Cerebellar nuclear complex (tissue), 1 donor: ENCODE measurements around the gene KATNAL1.
A peak's percentile ranks its signal among the peaks of the same experiment; 100 is the strongest.

Experiments used
- DNase-seq, 2 experiments: peaks; one replicate each; lab custom pipeline; 2025; lab: John Stamatoyannopoulos, UW

KATNAL1 gene

DNA sequence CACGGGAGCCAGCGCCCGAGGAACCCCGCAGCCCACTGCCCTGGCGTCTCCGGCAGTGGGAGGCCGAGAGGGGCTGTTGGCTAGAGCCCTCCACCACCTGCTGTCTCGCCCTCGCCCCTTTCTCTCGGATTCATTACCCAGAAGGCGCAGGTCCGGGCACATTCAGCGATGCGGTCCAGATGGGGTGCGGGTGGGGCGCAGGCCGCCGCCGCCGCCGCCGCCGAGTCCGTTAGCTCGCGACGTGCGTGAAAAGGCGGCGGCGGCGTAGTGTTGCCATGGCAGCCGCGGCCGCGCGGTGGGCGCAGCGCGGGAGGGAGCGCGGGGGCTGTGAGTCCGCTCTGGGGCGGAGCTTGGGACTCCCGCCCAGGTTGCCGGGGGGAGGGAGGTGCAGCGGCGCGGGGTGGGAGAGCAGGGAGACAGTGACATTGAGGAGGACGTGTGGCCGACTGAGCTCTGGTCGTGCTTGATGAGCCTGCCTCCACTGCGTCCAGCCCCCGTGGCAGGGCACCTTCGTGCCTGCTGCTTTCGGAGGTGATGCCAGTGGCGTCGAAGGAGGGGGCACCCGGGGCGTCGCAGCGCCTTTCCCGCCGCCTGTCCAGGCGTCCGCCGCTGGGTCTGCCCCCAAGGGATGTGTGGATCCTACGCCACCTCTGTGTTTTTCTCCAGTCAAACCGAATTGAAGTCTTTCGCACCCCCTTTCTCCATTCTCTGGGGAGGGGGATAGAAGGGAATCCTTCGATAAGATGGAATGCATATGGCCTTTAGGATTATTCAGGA lies at the start of gene KATNAL1:
Gene KATNAL1, minus strand, starts transcription at position 358 of the 777 bp plus-strand sequence. CDS start 23,774 bp downstream, outside the sequence.
- peak; percentile 68 to 84 for DNase-seq

DNA sequence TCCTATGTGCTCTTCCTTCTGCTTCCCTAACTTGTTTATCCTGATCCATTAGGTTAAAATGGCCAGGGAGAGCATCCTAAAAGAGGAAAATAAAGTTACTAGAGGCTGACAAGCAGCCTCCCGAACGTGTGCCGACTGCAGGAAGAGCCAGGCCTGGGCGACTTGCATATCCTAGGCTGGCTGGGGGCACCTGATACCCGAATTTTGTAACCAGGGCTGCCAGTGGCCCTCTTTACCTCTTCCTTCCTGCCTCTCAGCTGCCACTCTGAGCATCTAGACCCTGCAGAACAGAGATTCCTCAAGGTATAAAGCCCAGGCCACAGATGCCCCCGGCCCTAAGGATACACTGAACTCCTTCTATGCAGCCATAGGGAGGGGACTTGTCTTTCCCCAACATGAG lies 48.5 kb upstream of the KATNAL1 start:
- DNase-seq = no peak

DNA sequence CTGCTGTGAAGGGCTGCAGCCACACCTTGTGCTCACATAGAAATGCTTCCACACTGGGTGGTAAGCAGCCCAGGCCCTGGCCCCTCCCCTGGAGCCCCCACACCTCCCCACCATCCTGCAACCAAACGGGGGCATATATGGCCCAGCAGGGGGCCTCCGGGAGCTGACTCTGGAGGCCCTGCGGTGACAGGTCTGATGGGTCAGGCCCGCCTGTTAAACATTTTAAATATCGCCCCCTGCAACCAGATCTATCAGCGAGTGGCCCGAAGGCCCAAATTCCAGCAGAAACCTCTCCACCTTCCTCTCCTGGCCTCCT lies 48.0 kb upstream of the KATNAL1 start:
- DNase-seq = no peak

DNA sequence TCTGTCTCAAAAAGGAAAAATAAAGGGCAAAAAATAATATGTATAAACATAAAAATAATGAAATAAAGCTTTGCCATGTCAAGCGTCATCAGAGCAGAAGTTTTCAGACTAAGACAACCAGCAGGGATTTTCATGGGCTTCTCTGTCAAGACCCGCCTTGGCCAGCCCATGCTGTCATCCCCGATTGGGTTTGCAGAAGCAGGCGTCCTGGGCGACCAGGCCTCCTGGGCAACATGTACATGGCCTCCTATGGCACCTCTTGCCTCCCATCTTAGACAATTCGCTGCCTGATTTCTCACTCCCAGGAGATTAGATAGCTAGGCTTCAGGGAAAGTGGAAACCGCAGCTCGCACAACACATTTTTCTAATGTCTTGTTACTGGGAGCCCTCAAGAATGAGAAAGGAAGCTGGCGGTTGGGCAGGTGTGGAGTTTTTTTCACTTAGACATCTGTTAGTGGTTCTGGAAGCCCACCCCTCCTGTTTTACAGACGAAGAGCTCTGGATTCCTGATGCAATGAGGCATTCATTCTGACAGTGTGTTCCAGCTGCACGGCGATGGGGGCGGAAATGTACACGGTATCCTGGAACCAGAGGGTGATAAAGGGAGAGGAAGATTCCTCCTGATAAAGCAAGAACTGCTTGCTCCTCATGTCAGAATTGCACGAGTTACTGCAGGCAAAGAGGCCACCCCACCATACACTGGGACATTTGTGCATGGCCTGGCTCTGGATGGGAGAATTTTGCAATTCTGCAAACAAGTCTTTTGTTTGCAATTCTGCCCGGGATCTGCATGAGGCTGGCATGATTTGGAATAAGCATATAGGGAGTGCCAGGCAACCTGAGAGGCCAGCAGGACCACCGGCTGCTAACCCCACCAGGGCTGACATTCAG lies 47.4 kb upstream of the KATNAL1 start:
- no peak for DNase-seq

DNA sequence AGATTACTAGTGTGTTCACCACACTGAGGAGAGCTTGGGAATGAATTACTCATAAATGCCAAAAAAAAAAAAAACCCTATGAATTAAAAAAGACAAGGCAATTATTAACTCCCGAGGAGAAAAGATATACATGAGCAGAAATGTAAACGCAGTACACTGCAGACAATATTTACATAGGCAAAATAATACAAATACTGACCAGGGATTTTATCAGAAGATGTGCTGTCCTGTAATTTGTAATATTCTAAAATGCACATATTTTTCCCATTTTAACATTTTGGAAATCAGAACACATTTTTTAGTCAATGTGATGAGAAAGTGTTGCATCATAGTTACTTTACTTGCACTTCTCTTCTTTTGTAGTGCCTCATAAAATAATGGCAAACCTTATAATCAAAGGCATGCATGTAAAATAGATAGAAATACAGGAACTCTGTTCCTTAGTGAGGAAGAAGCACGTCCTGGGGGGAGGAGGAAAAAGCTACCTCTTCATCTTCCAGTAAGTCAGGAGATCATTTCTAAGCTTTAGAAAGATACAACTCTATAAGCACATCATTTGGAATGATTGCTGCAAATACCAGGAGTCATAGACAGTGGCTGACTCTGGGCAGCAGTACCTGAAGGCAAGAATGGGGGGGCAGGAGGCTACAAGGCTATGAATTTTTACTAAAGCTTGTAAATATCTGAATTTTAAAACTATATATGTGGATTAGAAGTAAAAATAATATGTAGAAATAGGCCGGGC lies 46.3 kb upstream of the KATNAL1 start:
- DNase-seq = no peak

DNA sequence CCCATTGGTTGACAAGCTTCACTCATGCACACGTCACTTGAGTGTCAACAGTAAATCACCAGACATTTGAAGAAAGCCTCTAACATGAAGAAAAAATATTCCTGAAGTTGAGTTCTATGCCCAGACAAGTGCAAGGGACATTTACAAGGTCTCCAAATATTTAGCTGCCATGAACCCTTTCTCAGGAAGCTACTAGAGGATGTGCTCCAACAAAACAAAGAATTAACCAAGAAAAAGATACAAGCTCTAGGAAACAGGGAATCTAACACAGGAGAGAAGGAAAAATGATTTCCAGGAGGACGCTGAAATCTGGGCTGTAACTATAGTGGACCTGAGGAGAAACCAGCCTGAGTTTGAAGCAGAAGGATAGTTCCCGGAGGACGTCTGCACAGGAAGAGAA lies 45.7 kb upstream of the KATNAL1 start:
- DNase-seq = no peak

DNA sequence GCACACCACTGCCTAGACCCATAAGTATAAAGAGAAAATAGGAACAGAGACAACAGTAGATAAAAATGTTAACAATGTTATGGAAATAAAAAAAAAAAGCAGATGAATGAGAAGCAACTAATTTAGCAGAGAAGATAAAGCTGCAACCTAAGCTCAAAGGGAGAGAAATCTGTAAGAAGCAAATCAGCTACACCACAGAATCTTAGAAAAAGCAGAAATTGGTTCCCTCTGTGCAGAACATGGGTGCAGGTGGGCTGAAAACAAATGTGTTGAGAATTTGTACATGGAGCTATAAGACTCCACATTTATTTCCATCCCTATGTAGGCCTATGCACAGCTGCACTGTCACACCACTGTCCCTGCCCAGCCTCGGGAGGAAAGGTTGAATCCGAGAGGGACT lies 44.8 kb upstream of the KATNAL1 start:
- no peak for DNase-seq

DNA sequence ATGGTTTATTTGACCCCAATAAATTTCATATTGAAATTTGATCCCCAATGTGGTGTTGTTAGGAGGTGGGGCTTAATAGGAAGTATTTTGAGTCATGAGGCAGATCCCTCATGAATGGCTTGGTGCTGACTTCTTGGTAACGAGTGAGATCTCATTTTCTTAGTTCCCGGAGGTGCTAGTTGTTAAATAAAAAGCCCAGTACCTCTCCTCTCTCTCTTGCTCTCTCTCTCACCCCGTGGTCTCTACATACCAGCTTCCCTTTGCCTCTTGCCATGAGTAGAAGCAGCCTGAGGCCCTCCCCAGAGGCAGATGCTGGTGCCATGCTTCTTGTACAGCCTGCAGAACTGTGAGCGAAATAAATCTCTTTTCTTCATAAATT lies 39.4 kb upstream of the KATNAL1 start:
- no peak for DNase-seq

DNA sequence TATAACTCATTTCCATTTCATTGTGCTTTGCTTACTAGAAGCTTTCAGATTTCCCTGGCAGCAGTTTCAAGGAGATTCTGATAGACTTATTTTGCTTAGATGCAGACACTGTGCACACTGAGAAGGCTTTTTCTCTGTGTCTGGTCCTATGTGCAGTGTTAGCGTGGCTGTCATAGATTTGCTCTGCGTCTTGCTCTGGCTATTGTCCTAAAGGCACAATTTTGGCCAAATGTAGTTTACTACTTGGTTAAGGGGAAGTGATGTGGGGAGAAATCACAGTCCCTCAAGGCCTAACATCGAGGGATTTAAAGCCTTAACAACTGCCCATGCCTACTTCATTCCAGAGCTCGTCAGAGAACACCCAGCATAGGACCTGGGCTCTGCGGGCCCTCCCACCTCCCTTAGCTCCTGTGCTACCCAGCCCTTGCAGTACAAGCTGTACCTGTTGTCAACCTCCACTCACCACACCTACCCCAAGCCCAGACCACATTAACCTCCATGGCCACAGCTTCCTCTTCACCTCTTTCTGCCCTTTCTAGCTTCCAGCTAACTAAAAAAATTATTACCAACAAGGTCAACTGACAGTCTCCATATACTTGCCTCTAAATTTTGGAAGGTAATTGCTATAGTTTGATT lies 38.9 kb upstream of the KATNAL1 start:
- no peak for DNase-seq

DNA sequence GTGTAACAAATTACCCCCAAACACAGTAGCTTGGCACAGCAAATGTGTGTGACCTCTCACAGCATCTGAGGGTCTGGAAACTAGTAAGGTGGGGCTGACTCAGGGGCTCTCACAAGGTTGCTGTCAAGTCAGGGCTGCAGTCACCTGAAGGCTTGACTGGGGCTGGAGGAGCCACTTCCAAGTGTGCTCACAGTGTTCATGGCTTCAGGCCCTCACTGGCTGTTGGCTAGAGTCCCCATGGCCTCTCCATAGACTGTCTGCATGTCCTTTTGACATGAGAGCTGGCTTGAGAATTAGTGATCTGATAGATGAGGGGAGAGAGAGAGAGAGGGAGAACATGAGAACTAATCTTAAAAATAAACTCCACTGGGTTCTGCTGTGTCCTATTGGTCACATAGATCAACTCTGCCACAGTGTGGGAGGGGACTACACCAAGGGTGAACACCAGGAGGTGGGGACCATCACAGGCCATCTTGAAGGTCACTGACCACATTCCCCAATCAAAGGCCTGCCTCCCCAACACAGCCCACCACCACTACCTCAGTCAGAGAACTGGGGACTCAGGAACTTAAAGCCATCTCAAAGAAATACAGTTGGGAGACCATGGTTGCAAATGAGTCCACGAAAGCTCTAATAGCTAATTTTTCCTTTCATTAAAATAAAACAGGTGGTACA lies 38.2 kb upstream of the KATNAL1 start:
- DNase-seq = no peak

DNA sequence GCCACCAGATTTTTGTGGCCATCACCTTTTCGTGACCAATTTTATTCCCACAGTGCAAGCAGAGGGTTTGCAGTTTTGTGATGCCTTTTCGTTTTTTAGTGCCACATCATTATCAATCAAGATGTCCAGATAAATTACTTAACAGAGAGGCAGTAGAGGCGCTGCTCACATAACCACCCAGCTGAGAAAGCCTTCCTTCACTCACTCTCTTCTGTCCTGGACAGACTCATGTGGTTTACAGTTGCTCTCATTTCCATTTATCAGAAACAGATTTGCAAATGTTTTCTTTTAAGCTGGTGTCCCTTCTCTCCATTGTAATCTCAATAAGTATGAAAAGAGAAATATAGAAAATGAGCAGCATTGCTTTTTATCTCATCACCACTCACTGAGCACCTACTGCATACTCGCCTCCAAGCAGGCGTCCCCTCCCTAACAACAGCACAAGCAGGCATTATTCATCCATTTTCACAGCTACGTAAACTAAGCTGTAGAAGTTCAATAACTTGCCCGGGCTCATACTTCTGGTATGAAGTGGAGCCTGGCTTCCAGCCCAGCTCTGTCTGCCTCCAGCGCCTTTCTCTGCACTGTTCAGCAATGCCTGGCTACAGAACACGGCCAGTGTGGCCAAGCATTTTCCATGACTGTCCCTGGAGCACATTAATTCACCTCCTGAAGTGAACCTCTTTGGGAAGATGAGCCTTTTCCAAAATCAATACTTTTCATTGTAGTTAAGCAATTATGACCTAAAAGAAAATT lies 34.6 kb upstream of the KATNAL1 start:
- DNase-seq = no peak

DNA sequence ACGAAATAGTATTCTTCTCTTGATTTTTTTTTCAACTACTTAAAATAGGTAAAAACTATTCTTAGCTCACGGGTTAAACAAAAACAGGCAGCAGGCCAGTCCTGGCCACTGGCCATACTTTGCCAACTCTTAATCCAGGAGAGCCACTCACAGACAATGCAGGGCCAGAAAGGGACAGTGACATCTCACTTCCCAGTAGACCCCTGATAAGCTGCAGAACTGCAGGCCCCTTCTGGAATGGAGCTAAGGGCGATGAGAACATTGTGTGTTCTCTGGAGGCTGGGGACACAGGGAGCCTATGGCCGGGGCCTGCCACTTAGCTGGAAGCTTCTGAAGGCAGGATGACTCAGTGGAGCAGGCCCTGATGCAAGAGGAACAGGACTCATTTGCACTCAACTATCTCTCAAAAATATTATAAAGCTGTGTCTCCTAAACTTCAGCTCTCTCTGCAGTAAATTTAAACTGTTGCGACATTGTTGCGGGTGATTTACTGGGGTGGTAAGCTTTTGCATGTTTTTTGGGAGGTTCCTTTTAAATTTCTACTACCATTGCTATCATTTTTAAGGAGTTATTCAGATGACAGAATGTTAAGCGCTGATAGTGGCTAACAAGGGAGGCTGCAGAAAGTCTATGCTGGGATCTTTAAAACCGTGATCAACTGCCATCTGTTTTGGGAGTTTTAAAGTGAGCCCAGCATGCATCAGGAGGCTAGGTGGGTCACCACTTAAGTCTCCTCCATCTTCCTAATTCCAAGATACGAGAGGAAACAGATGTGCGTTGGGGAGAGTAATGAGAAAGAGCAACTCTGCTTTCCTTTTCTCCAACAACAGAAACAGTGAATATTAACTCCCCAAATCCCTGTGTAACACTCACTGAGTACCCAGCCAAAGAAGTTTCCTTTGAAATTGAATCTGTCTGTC lies 33.2 kb upstream of the KATNAL1 start:
- DNase-seq = no peak

DNA sequence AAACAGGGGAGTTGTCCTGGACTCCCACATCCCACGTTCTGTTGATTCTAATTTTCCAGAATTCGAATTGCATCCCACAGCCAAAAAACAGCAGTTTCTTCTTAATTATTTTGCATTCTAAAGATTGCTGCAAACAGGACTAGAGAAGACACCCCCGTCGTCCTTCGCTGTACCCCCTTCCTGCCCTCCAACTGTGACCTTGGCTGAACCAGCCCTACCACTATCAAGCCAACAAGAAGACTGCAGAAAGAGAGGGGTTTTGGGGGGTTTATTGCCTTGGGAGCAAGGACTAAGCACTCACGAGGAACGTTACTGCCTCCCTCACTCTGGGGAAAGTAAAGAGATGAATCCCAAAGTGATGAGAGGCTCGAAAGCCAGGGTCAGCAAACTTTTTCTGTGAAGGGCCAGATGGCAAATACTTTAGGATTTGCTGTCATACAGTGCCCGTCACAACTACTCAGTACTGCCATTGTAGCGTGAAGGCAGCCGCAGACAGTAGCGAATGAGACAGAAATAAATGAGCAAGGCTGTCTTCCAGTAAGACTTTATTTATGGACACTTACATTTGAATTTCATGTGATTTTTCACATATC lies 32.5 kb upstream of the KATNAL1 start:
- no peak for DNase-seq

DNA sequence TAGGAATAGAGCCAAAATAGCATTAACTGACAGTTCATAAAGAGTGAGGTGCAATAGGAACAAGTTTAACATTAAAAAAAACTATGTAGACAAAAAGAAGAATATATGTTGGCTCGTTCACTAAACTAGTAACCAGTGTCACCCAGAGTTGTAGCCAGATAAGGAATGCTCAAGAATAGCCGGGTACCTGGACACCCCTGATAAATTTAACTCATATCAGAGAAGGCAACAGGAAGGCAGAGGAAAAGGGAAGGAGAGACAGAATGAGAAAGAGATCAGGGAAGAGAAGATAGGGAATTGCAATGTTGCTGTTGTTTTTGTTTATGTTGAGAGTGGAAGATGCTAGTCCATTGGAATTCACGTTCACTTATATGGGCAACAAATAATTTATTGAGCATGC lies 31.6 kb upstream of the KATNAL1 start:
- DNase-seq = no peak

DNA sequence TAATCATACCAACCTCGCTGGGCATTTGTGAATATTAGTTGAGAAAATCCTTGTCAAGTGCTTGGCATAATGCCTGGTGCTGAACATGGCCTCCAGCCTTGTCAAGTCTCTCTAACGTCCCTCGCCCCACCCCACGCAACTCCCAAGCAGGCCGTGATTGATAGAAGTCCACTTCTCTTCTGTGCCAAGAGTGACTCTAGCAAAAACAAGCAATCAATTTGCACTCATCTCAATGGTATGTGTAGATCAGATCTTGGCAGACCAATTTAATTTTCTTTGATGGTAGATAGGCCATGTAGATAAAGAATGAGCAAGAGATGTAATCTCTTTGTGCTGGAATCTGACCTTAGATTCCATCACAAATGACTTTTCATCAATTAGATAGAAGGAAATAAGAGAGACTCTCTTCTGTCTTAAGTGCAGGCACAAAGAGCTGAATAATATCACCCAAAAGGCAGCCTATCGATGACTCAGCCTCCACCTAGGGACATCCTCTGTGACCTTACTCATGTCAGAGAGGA lies 31.0 kb upstream of the KATNAL1 start:
- no peak for DNase-seq

DNA sequence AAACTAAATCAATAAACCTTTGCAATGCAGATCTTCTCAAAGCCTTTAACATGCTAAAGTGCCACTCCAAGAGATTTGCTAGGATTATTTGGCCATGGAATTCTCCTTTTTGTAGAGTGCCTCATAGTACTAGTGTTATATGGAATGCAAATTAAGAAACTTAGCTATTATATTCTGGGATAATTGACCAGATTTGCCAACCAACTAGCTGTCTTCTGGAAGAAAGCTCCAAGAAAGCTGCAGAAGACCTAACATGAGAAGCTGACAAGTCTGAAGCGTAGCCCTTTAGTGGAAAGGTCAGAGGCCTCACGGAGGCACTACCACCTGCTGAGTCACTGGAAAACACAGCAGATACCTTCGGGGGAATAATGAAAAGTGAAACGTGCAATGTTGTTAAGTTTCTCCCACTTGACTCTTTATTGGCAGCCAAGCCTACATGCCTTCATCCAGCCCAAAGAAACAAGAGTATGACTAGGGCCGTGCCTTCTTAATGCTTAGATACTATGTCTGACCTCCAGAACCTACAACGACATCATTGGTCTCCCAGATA lies 29.8 kb upstream of the KATNAL1 start:
- DNase-seq = no peak

DNA sequence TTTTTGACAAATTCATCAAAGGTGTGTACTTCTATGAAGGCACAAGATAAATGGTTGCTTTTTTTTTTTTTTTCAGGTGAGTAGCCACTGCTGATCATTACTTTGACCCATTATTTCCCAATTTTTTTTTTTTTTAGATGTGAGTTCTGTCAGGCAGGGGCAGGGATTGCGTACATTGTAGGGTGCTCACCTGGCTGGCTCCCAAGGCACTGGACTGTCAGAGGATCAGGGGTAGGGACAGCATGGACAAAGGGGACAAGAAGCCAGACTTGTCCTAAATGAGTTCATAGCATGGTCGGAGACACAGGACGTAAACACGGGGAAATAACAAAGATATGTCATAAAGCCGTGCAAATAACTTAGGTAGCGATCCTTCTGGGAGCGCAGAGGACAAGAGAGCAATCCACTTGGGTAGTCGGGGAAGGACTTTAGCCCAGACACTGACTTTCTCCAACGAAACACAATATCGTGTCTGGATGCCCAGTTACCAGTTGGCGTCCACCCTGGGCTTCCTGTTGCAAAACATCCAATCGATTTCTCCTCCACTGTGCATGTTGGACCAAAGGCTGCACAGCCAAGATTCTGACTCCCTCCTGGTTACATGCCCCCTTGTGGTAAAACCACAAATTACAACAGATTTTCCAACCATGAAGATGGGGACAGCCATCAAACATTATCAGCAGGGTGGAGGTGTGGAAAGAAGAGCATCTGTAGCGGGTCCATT lies 27.5 kb upstream of the KATNAL1 start:
- DNase-seq = no peak

DNA sequence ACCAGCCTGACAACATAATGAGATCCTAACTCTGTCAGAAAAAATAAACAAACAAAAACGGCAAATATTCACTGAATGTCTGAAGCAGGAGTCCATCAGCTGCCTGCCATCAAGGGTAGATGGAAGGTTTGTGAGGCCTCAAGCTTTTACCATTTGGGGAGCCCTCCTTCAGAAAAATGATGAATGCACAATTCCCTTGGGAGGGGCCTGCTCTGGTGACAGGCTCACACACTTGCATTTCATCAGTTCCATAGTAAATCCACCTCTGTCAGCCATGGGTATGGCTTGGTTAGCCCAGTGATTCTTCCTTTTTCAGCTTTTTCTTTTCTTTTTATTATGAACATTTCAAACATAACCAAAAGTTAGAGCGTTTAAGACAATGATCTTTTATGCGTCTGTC lies 26.3 kb upstream of the KATNAL1 start:
- no peak for DNase-seq
